B cell (primary cell): Measurements from ENCODE around the gene ZNF165.

ENCODE experiments used
- CTCF ChIP-seq: fragments of 200-600 bp; IDR thresholded peaks from one replicate; pipeline ENCODE4 v1.8.0; 2022; ENCODE audit warnings: antibody characterized with exemption, mild to moderate bottlenecking
- EZH2 ChIP-seq: IDR thresholded peaks from 2 replicates; pipeline ENCODE4 v1.6.1; 2012; ENCODE audit warnings: borderline replicate concordance, low read depth, mild to moderate bottlenecking, moderate library complexity, low read length; ENCODE audit not compliant: insufficient read depth, poor library complexity, severe bottlenecking

- TF ChIP-seq CTCF, result no peak
- no peak for TF ChIP-seq EZH2
These were observed 54.3 kb downstream of the ZNF165 start for GRCh38 chr6:28134716-28135115.
